NCI-H2029 (cell line): ENCODE measurements around the gene STRADA.

Source experiments
- DNase-seq: peaks from one replicate; lab custom pipeline; 2025; lab: John Stamatoyannopoulos, UW

STRADA gene

DNA sequence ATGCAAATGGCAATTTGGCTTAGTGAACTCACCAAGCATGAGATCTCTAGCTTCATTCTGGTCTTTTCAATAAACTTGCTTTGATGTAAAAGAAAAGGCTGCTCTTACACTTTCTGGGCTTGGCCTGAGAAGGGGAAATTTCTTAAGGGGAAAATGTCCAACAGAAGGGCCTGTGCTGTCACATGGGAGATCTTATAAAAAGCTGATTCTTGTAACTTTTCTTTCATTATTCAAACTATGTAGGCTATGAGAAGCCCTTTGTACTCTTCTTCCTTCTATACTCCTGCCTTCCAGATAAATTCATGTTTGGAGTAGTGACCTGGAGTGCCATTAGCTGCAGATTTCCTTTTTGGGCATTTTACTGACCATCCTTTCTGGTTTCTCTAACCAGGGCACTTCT lies 58.6 kb downstream of the STRADA start:
- DNase-seq = no peak

GRCh38 chr17:63682441-63682840 lies 59.2 kb downstream of the STRADA start:
- no peak for DNase-seq

- DNase-seq = no peak
Measured at GRCh38 chr17:63681530-63681929, 60.1 kb downstream of the STRADA start.

- no peak for DNase-seq
Measured at GRCh38 chr17:63680700-63681099, 60.9 kb downstream of the STRADA start.

- DNase-seq = no peak
Measured at GRCh38 chr17:63679214-63679613, 62.4 kb downstream of the STRADA start.

DNA sequence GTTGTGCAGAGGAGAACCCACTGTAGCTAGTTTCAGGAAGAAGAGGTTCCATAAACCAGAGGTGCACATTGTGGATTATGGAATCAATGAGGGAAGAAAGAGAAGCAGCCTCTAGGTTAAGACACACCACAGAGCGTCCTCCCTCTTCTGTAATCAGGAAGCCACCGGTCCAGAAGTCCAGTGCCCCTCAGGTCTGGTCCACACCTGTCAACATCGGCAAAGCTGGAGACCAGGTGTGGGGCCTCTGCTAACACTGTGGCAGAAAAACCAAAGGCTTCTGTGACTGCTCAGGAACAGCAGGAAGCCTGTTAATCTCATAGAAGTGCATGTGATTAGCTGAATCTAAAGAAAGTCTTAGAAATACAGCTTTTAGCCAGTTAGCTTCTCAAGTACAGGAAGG lies 65.0 kb downstream of the STRADA start:
- DNase-seq = no peak

DNA sequence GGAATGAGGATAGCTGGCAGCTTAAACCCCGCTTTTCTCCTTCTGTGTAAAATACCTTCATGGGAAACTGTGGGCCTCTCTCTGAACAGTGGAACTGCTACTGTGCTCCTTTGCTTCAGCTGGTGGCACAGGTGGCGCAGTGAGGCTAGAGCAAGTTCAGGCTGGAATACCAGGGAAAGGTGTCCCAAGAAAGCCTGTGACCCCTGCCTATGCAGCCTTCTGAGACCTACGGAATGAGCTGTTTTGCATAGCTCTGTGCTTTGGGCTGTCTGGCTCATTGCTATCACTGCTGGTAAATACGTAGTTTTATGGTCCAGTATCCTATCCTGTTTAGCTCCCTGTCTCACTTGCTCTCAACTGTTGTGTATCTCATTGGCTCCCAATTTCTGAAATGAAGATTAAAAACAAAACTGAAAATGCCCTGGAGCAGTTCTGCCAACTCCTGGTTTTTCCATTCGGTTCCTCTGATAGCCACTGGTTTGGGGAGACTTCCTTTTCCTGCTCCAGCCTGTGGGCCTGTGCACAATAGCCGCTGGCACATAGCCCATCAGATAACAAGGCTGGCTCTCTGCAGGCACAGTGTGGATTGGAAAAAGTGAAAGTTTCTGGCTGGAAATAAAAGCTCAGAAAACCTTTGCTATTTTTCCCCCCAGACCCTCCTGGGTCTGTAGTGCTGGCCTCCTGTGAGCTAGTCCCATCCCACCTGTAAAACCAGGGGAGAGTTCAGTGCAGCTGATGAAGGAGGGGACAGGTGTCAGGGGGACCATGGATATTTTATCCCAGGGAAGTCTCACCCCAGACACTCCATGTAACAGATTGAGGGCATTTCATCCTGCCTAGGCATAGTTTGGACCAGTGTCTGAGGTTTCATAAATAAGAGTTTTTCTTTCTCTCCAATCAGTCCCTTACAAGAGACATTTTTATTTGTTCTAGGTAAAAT lies 65.7 kb downstream of the STRADA start:
- DNase-seq = peak; percentile 65

- no peak for DNase-seq
Measured at GRCh38 chr17:63675231-63675606, 66.4 kb downstream of the STRADA start.

DNA sequence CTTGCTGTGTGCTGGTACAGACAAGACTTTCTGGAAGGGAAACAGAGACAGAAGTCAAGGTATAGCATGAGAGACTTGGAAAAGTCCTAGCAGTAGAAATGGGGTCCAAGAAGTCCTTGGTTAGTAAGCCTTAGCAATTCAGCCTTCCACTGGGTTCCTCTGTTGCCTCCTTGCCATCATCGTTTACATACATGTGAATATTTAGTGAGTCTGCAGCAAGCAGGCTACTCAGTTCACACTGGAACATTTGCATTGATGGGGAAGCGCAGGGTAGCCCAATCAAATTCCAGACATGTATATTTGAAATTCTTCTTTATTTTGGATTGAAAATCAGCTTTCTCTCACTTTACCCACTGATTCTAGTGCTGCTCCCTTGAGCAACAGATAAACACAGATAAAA lies 68.7 kb downstream of the STRADA start:
- no peak for DNase-seq

GRCh38 chr17:63665527-63666214 lies 75.9 kb downstream of the STRADA start:
- no peak for DNase-seq

DNA sequence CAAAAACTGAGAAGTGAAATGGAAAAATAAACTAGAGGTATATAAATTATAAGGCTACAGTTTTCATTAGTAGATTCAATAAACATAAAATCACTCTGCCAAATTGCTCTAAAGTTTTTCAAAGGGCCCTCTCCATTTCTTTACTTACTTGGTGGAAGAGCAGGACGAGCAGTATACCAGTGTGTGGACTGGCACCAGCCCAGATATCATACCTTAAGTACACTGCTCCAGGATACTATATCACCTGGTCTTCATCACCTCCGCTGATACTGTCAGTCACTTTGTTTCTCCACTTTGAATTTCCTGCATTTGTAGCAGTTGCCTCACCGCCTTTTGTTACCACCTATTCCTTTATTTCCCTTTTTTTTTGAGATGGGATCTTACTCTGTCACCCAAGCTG lies 81.7 kb downstream of the STRADA start:
- no peak for DNase-seq

- DNase-seq = no peak
Measured at GRCh38 chr17:63658366-63658765, 83.2 kb downstream of the STRADA start.

GRCh38 chr17:63657786-63658185 lies 83.8 kb downstream of the STRADA start:
- DNase-seq = no peak

DNA sequence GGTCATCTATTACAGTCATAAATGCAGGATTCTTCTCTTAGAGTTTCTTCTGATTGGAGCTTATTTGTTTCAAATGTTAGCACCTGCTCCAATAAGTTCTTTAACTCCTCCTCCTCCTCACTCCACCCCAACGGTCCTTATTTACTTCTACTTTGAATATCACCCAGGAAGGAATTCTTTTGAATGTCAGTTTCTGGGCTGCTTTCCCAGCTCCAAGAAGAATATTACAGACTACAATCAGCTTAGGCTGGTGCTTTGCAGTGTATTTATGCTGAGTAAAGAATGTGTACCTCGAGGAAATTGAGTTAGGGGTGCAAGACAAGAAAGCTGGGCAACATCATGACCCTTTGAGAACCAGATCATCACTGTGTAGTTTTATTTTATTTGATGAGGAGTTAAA lies 88.5 kb downstream of the STRADA start:
- DNase-seq = no peak
